Measurements from ENCODE around the gene SRBD1.

- no peak for TF ChIP-seq CTCF (IDR thresholded peaks at IDR 0.05)
- no peak for TF ChIP-seq POLR2A (IDR thresholded peaks at IDR 0.05)
Observed at GRCh38 chr2:45578056-45578843, 32.8 kb downstream of the SRBD1 start.
